SH-SY5Y (cell line): ENCODE results near the gene TP53TG3E.
"Not testable (repeated sequence)": the region's sequence is repeated elsewhere in the genome, so short reads cannot be mapped to it uniquely, and the experiment has no call there.

Experiments used
- GATA2 ChIP-seq: IDR thresholded peaks from 2 replicates; pipeline ENCODE4 v1.6.1; 2011; ENCODE audit warnings: mild to moderate bottlenecking, low read depth, low read length
- GATA3 ChIP-seq: IDR thresholded peaks from 2 replicates; pipeline ENCODE4 v1.6.1; 2011; ENCODE audit warnings: low read depth, mild to moderate bottlenecking, low read length, moderate library complexity

Gene TP53TG3E, protein sequence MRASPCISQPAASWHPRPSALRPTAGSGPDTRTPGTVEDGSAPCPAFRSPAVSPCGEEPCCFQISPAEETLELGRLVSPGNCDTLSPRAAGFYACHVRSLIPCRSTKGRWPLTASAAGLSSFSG

DNA sequence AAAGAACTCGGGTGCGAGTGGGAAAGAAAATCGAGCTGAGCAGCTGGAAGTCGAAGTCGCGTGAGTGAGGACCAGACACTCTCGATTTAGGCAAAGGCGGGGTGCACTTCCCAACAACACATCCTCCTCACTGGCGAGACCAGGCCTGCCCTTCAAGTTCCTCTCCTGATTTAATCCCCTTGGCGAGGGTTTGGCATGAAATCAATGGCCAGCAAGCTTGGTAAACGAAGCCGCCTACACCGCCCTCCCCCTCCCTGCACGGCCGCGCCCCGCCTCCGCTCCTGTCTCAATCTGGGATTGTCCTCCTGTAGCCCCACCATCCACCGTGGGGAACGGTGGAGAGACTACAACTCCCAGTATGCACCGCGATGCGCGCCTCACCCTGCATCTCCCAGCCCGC lies at the start of gene TP53TG3E:
Gene TP53TG3E (plus strand): TSS at position 301 of the 400 bp plus-strand sequence. CDS start 68 bp downstream, at position 369.
- TF ChIP-seq GATA3, GATA2: not testable (repeated sequence)
